ENCODE measurements around the gene CBLB.

DNA sequence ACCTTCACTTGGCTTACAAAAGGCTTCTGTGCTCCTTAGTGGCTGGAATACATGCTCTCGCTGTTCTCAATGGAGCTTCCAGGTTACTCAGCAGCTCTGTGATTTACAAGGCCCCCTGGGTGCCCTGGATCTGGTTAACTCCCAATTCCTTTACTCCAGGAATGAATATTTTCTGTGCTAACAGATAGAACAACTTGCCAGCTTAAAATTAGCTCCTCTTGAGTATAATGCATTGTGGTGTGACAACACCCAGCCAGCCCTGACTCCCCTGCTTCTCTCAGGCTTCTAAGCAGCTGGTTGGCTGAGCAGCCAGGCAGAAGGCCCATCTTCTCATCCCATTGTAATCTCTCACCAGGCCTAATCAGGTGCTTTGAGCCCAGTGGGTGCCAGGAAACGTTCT is 255.7 kb downstream of the CBLB start:
- TF ChIP-seq EZH2 (IDR thresholded peaks at IDR 0.05; ENCODE audit: insufficient read depth, poor library complexity, severe bottlenecking) (no peak), EZH2phosphoT487 (IDR thresholded peaks at IDR 0.05; ENCODE audit: insufficient read depth, low read depth) (no peak)
